Adipocyte (in vitro differentiated cells): ENCODE results near the gene PDGFRB.
"Not testable (repeated sequence)": the region's sequence is repeated elsewhere in the genome, so short reads cannot be mapped to it uniquely, and the experiment has no call there.

ENCODE experiments used
- DNase-seq: peaks from one replicate; pipeline ENCODE4 v3.0.0-alpha.2; 2015; ENCODE audit warnings: low read depth
- H3K27me3 ChIP-seq: replicated peaks from 2 replicates; pipeline ENCODE4 v1.7.0; 2013; ENCODE audit warnings: mild to moderate bottlenecking, low read length, moderate library complexity; ENCODE audit not compliant: control insufficient read depth, insufficient read depth
- H3K36me3 ChIP-seq: 2 replicates; pipeline ENCODE4 v1.7.0; 2013; ENCODE audit warnings: low read length, mild to moderate bottlenecking, moderate library complexity; ENCODE audit not compliant: control insufficient read depth, insufficient read depth, severe bottlenecking
- H3K4me1 ChIP-seq: 2 replicates; pipeline ENCODE4 v1.7.0; 2013; ENCODE audit warnings: mild to moderate bottlenecking, low read length, moderate library complexity; ENCODE audit not compliant: control insufficient read depth, insufficient read depth
- H3K4me3 ChIP-seq: 2 replicates; pipeline ENCODE4 v1.7.0; 2013; ENCODE audit warnings: mild to moderate bottlenecking, low read length, moderate library complexity
- H3K9ac ChIP-seq: 2 replicates; pipeline ENCODE4 v1.7.0; 2013; ENCODE audit warnings: mild to moderate bottlenecking, low read length, moderate library complexity
- H3K9me3 ChIP-seq: 2 replicates; pipeline ENCODE4 v1.7.0; 2013; ENCODE audit warnings: mild to moderate bottlenecking, low read length, moderate library complexity; ENCODE audit not compliant: control insufficient read depth

Gene PDGFRB

GRCh38 chr5:150085191-150085912 is 70.3 kb downstream of the PDGFRB start:
- Histone ChIP-seq H3K27me3 (peaks cover 22% of the 10 kb centered on the region), H3K4me3 (no peak overlapping the region), H3K9me3 (no peaks in the 10 kb centered on the region), H3K36me3 (no peaks in the 10 kb centered on the region), H3K4me1 (no peaks in the 10 kb centered on the region), H3K9ac (no peak overlapping the region)
- no peak for DNase-seq

GRCh38 chr5:150084754-150085153 is 70.9 kb downstream of the PDGFRB start:
- DNase-seq, H3K4me3 ChIP-seq, H3K9ac ChIP-seq, H3K4me1 ChIP-seq, H3K9me3 ChIP-seq, H3K36me3 ChIP-seq: not testable (repeated sequence)
- H3K27me3 ChIP-seq = peaks cover 22% of the 10 kb centered on the region

GRCh38 chr5:150082889-150083288 is 72.8 kb downstream of the PDGFRB start:
- no peak overlapping the region for H3K9ac ChIP-seq
- no peaks in the 10 kb centered on the region for H3K9me3 ChIP-seq
- DNase-seq = no peak
- no peak overlapping the region for H3K4me3 ChIP-seq
- peaks cover 22% of the 10 kb centered on the region for H3K27me3 ChIP-seq
- no peaks in the 10 kb centered on the region for H3K4me1 ChIP-seq
- H3K36me3 ChIP-seq = no peaks in the 10 kb centered on the region

GRCh38 chr5:150082374-150082773 is 73.3 kb downstream of the PDGFRB start:
- H3K36me3 ChIP-seq = no peaks in the 10 kb centered on the region
- DNase-seq = no peak
- H3K9ac ChIP-seq = no peak overlapping the region
- H3K4me3 ChIP-seq = no peak overlapping the region
- no peaks in the 10 kb centered on the region for H3K9me3 ChIP-seq
- H3K27me3 ChIP-seq = peaks cover 22% of the 10 kb centered on the region
- H3K4me1 ChIP-seq = no peaks in the 10 kb centered on the region

GRCh38 chr5:150081541-150082283 is 73.9 kb downstream of the PDGFRB start:
- Histone ChIP-seq H3K9ac (no peak overlapping the region), H3K36me3 (no peaks in the 10 kb centered on the region), H3K4me3 (no peak overlapping the region), H3K9me3 (no peaks in the 10 kb centered on the region), H3K27me3 (peaks cover 16% of the 10 kb centered on the region), H3K4me1 (no peaks in the 10 kb centered on the region)
- no peak for DNase-seq

- Histone ChIP-seq H3K4me1 (no peaks in the 10 kb centered on the region), H3K27me3 (peaks cover 12% of the 10 kb centered on the region), H3K4me3 (no peak overlapping the region), H3K9ac (no peak overlapping the region), H3K36me3 (no peaks in the 10 kb centered on the region), H3K9me3 (no peaks in the 10 kb centered on the region)
- DNase-seq = no peak
These were observed 74.8 kb downstream of the PDGFRB start for GRCh38 chr5:150080696-150081435.

GRCh38 chr5:150079909-150080461 is 75.7 kb downstream of the PDGFRB start:
- no peak overlapping the region for H3K9ac ChIP-seq
- no peaks in the 10 kb centered on the region for H3K9me3 ChIP-seq
- H3K36me3 ChIP-seq = no peaks in the 10 kb centered on the region
- DNase-seq = no peak
- peaks cover 6% of the 10 kb centered on the region for H3K27me3 ChIP-seq
- no peaks in the 10 kb centered on the region for H3K4me1 ChIP-seq
- no peak overlapping the region for H3K4me3 ChIP-seq

- no peak overlapping the region for H3K9ac ChIP-seq
- peaks cover 6% of the 10 kb centered on the region for H3K27me3 ChIP-seq
- H3K9me3 ChIP-seq = no peaks in the 10 kb centered on the region
- no peak overlapping the region for H3K4me3 ChIP-seq
- DNase-seq = no peak
- no peaks in the 10 kb centered on the region for H3K4me1 ChIP-seq
- H3K36me3 ChIP-seq = no peaks in the 10 kb centered on the region
These were observed 76.6 kb downstream of the PDGFRB start for GRCh38 chr5:150078802-150079689.

GRCh38 chr5:150077996-150078801 is 77.4 kb downstream of the PDGFRB start:
- Histone ChIP-seq H3K27me3 (peaks cover 6% of the 10 kb centered on the region), H3K4me1 (no peaks in the 10 kb centered on the region), H3K9ac (no peak overlapping the region), H3K9me3 (peaks cover 5% of the 10 kb centered on the region), H3K4me3 (no peak overlapping the region), H3K36me3 (no peaks in the 10 kb centered on the region)
- no peak for DNase-seq

- Histone ChIP-seq H3K4me3 (no peak overlapping the region), H3K9me3 (peaks cover 9% of the 10 kb centered on the region), H3K36me3 (no peaks in the 10 kb centered on the region), H3K9ac (no peak overlapping the region), H3K27me3 (peaks cover 3% of the 10 kb centered on the region), H3K4me1 (no peaks in the 10 kb centered on the region)
- DNase-seq = no peak
These were observed 78.6 kb downstream of the PDGFRB start for GRCh38 chr5:150077060-150077459.
